GM23248 (cell line): Measurements from ENCODE around the gene ANP32D. TPM values are rescaled to one million over a fixed set of nuclear protein-coding genes. Genes with fewer than 3 reads are reported as not detected.
"Not testable (repeated sequence)": the region's sequence is repeated elsewhere in the genome, so short reads cannot be mapped to it uniquely, and the experiment has no call there.

Source experiments
- DNase-seq: peaks from one replicate; pipeline ENCODE4 v3.0.0-alpha.2; 2015
- H2AFZ ChIP-seq: fragments of 200-600 bp; sonication (generic); 2 replicates; pipeline ENCODE4 v1.6.1; 2016; ENCODE audit warnings: antibody characterized with exemption
- H3F3A ChIP-seq: fragments of 200-600 bp; sonication (generic); 2 replicates; pipeline ENCODE4 v1.6.1; 2016; ENCODE audit warnings: mild to moderate bottlenecking, antibody characterized with exemption, mixed run types; ENCODE audit not compliant: insufficient read depth
- H3K27ac ChIP-seq: fragments of 200-600 bp; sonication (generic); 2 replicates; pipeline ENCODE4 v1.5.1; 2016; ENCODE audit warnings: mild to moderate bottlenecking
- H3K27me3 ChIP-seq: fragments of 200-600 bp; sonication (generic); replicated peaks from 2 replicates; pipeline ENCODE4 v1.6.1; 2016; ENCODE audit warnings: mild to moderate bottlenecking; ENCODE audit not compliant: insufficient read depth
- H3K36me3 ChIP-seq: fragments of 200-600 bp; sonication (generic); 2 replicates; pipeline ENCODE4 v1.6.1; 2016; ENCODE audit warnings: low read depth, mild to moderate bottlenecking
- H3K4me1 ChIP-seq: fragments of 200-600 bp; sonication (generic); 2 replicates; pipeline ENCODE4 v1.6.1; 2016; ENCODE audit warnings: mild to moderate bottlenecking; ENCODE audit not compliant: insufficient read depth
- H3K4me2 ChIP-seq: fragments of 200-600 bp; sonication (generic); one replicate; pipeline ENCODE4 v1.6.1; 2016; ENCODE audit warnings: mild to moderate bottlenecking; ENCODE audit not compliant: unreplicated experiment
- H3K4me3 ChIP-seq: fragments of 200-600 bp; sonication (generic); 2 replicates; pipeline ENCODE4 v1.5.1; 2016; ENCODE audit warnings: mild to moderate bottlenecking
- H3K79me2 ChIP-seq: fragments of 200-600 bp; sonication (generic); 2 replicates; pipeline ENCODE4 v1.6.1; 2016; ENCODE audit warnings: mild to moderate bottlenecking; ENCODE audit not compliant: insufficient read depth
- H3K9ac ChIP-seq: fragments of 200-600 bp; sonication (generic); 2 replicates; pipeline ENCODE4 v1.6.1; 2016; ENCODE audit warnings: mild to moderate bottlenecking
- H3K9me2 ChIP-seq: fragments of 200-600 bp; sonication (generic); 2 replicates; pipeline ENCODE4 v1.6.1; 2016; ENCODE audit warnings: mixed run types, mild to moderate bottlenecking, moderate library complexity; ENCODE audit not compliant: insufficient read depth
- H3K9me3 ChIP-seq: fragments of 200-600 bp; sonication (generic); one replicate; pipeline ENCODE4 v1.6.1; 2017; ENCODE audit warnings: low read depth
- H4K20me1 ChIP-seq: fragments of 200-600 bp; sonication (generic); 2 replicates; pipeline ENCODE4 v1.6.0; 2016; ENCODE audit not compliant: insufficient read depth
- EZH2 ChIP-seq: fragments of 200-600 bp; sonication (generic); IDR thresholded peaks from 2 replicates; pipeline ENCODE4 v1.6.1; 2018; ENCODE audit warnings: antibody characterized with exemption, mild to moderate bottlenecking; ENCODE audit not compliant: insufficient read depth, poor library complexity, severe bottlenecking
- EZH2phosphoT487 ChIP-seq: fragments of 200-600 bp; sonication (generic); IDR thresholded peaks from 2 replicates; pipeline ENCODE4 v1.6.1; 2018; ENCODE audit warnings: antibody characterized with exemption, moderate library complexity, mild to moderate bottlenecking, low read depth; ENCODE audit not compliant: insufficient read depth
- WGBS, 2 experiments: methylation state at CpG; one replicate each; pipeline ENCODE4 v1.1.6; 2015 to 2017; ENCODE audit warnings: low lambda C conversion rate in 2 of 2, low coverage in 1 of 2; ENCODE audit errors: missing lambda C conversion rate in 2 of 2; 5-methylcytosine and 5-hydroxymethylcytosine counted together
- in situ Hi-C: fragments of 300-500 bp; cut with MboI; formaldehyde crosslinking; loops from 2 replicates; pipeline ENCODE4 v1.15.0; 2020
- polyA plus RNA-seq: library from polyadenylated mRNA; unstranded; fragments of >200 nt; fragmentation: Nextera tagmentation; extraction: Ambion mirVana; gene quantifications from 2 replicates; pipeline ENCODE4 v1.2.1, GENCODE V29; 2016
- total RNA-seq: library from RNA; depleted of rRNA; stranded (reverse); fragments of >200 nt; shearing (Covaris generic); gene quantifications from 2 replicates; pipeline ENCODE4 v1.2.3, GENCODE V29; 2014; rRNA removed

The ANP32D gene
- total and polyA plus RNA-seq, 2 experiments from 2014 or later = not detected

- WGBS, 2 experiments = 10 to 19% methylated on average over 2 of the region's 2 CpGs
- TF ChIP-seq EZH2phosphoT487 (no peak), EZH2 (no peak)
Observed at GRCh38 chr12:48508987-48509386, 36.6 kb downstream of the ANP32D start.

GRCh38 chr12:48510111-48510510, 37.8 kb downstream of the ANP32D start:
- no peak overlapping the region for H2AFZ ChIP-seq
- no peak overlapping the region for H3K9ac ChIP-seq
- no peak overlapping the region for H3K4me3 ChIP-seq
- H3K36me3 ChIP-seq = no peaks in the 10 kb centered on the region
- H3K9me3 ChIP-seq = no peaks in the 10 kb centered on the region
- H3K27ac ChIP-seq = no peak overlapping the region
- in situ Hi-C loops = no loop called here
- no peaks in the 10 kb centered on the region for H3F3A ChIP-seq
- no peak for TF ChIP-seq EZH2phosphoT487
- TF ChIP-seq EZH2 = no peak
- H3K4me2 ChIP-seq = no peak overlapping the region
- DNase-seq = no peak
- no peaks in the 10 kb centered on the region for H4K20me1 ChIP-seq
- H3K27me3 ChIP-seq = no peaks in the 10 kb centered on the region
- H3K79me2 ChIP-seq = no peaks in the 10 kb centered on the region
- no peaks in the 10 kb centered on the region for H3K4me1 ChIP-seq
- no peaks in the 10 kb centered on the region for H3K9me2 ChIP-seq
- 0 to 4% methylated on average over 1 of the region's 1 CpG for WGBS, 2 experiments

More at GRCh38 chr12:48508987-48509386, 36.6 kb downstream of the ANP32D start:
- H3K9ac ChIP-seq = no peak overlapping the region
- H3K27me3 ChIP-seq = no peaks in the 10 kb centered on the region
- no peak overlapping the region for H2AFZ ChIP-seq
- in situ Hi-C loops = no loop called here
- no peaks in the 10 kb centered on the region for H3F3A ChIP-seq
- H3K9me3 ChIP-seq = no peaks in the 10 kb centered on the region
- no peaks in the 10 kb centered on the region for H3K36me3 ChIP-seq
- no peak overlapping the region for H3K4me2 ChIP-seq
- no peaks in the 10 kb centered on the region for H3K79me2 ChIP-seq
- H4K20me1 ChIP-seq = no peaks in the 10 kb centered on the region
- no peak for DNase-seq
- no peaks in the 10 kb centered on the region for H3K4me1 ChIP-seq
- no peak overlapping the region for H3K4me3 ChIP-seq
- no peaks in the 10 kb centered on the region for H3K9me2 ChIP-seq
- H3K27ac ChIP-seq = no peak overlapping the region

- Histone ChIP-seq H3F3A (no peaks in the 10 kb centered on the region), H3K4me3 (no peak overlapping the region), H3K36me3 (no peaks in the 10 kb centered on the region), H4K20me1 (no peaks in the 10 kb centered on the region), H3K9ac (no peak overlapping the region), H3K4me1 (no peaks in the 10 kb centered on the region), H3K9me2 (no peaks in the 10 kb centered on the region), H3K9me3 (no peaks in the 10 kb centered on the region), H3K27ac (no peak overlapping the region), H3K79me2 (no peaks in the 10 kb centered on the region), H2AFZ (no peak overlapping the region), H3K4me2 (no peak overlapping the region), H3K27me3 (peaks cover 4% of the 10 kb centered on the region; the same call in 1 of the 2 replicates)
- TF ChIP-seq EZH2phosphoT487 (no peak), EZH2 (no peak)
- no peak for DNase-seq
- in situ Hi-C loops = no loop called here
- WGBS, 2 experiments = 31 to 36% methylated on average over 2 of the region's 2 CpGs
Observed at GRCh38 chr12:48512855-48513254, 40.5 kb downstream of the ANP32D start.

- no peak for DNase-seq
- Histone ChIP-seq H3K4me2 (no peak overlapping the region), H3F3A (no peaks in the 10 kb centered on the region), H3K9me3 (no peaks in the 10 kb centered on the region), H2AFZ (no peak overlapping the region), H3K79me2 (no peaks in the 10 kb centered on the region), H4K20me1 (no peaks in the 10 kb centered on the region), H3K9ac (no peak overlapping the region), H3K9me2 (no peaks in the 10 kb centered on the region), H3K4me1 (no peaks in the 10 kb centered on the region), H3K4me3 (no peak overlapping the region), H3K27me3 (peaks cover 4% of the 10 kb centered on the region; the same call in 1 of the 2 replicates), H3K27ac (no peak overlapping the region), H3K36me3 (no peaks in the 10 kb centered on the region)
- 28 to 35% methylated on average over 1 of the region's 1 CpG for WGBS, 2 experiments
- in situ Hi-C loops = no loop called here
- no peak for TF ChIP-seq EZH2
- TF ChIP-seq EZH2phosphoT487 = no peak
Observed at GRCh38 chr12:48514728-48515127, 42.4 kb downstream of the ANP32D start.

GRCh38 chr12:48520381-48520780, 48.0 kb downstream of the ANP32D start:
- H4K20me1 ChIP-seq, H3K4me2 ChIP-seq, H3K4me1 ChIP-seq, in situ Hi-C loops, H3K9me2 ChIP-seq, H2AFZ ChIP-seq, H3K36me3 ChIP-seq, H3F3A ChIP-seq, H3K4me3 ChIP-seq, H3K27me3 ChIP-seq, H3K9me3 ChIP-seq, H3K27ac ChIP-seq, DNase-seq, H3K9ac ChIP-seq, H3K79me2 ChIP-seq: not testable (repeated sequence)
- WGBS, 2 experiments = 71 to 100% methylated on average over 1 to 18 of the region's 24 CpGs

Other genes starting within 250 kb of the ANP32D start
- 7.8 and 8.2 TPM in 2 replicates for gene ZNF641, start 121.6 kb upstream of the ANP32D start, total RNA-seq
- gene ZNF641, start 121.6 kb upstream of the ANP32D start, polyA plus RNA-seq = 3.2 and 3.3 TPM in 2 replicates
- gene C12orf54, start 9.9 kb downstream of the ANP32D start, total RNA-seq = not detected in 2 replicates
- gene C12orf54, start 9.9 kb downstream of the ANP32D start, polyA plus RNA-seq = not detected in 2 replicates
- gene OR8S1, start 53.1 kb downstream of the ANP32D start, total RNA-seq = not detected in 2 replicates
- not detected in 2 replicates for gene OR8S1, start 53.1 kb downstream of the ANP32D start, polyA plus RNA-seq
- not detected in 2 replicates for gene LALBA, start 97.5 kb downstream of the ANP32D start, total RNA-seq
- not detected in 2 replicates for gene LALBA, start 97.5 kb downstream of the ANP32D start, polyA plus RNA-seq
- 25.7 and 44.4 TPM in 2 replicates for gene KANSL2, start 209.7 kb downstream of the ANP32D start, total RNA-seq
- gene KANSL2, start 209.7 kb downstream of the ANP32D start, polyA plus RNA-seq = 28.6 and 30.0 TPM in 2 replicates
- gene CCNT1, start 244.1 kb downstream of the ANP32D start, total RNA-seq = 19.3 and 71.6 TPM in 2 replicates
- 5.5 and 6.7 TPM in 2 replicates for gene CCNT1, start 244.1 kb downstream of the ANP32D start, polyA plus RNA-seq